Naive thymus-derived CD8-positive, alpha-beta T cell (primary cell): ENCODE data around the gene AHCYL1. TPM values are rescaled to one million over a fixed set of nuclear protein-coding genes. Genes with fewer than 3 reads are reported as not detected.
A peak's percentile ranks its signal among the peaks of the same experiment; 100 is the strongest.

ENCODE experiments used
- ATAC-seq, 2 donors: fragments of 150-1000 bp; cut with Tn5 transposase in 1 of 2; sonication (Bioruptor Pico), chemical (Tn5 transposase) in 1 of 2; 1 replicate in 1 of 2; 2 replicates in 1 of 2; pipeline ENCODE4 v1.10.0; 2021; ENCODE audit warnings: mild to moderate bottlenecking in 2 of 2, moderate library complexity in 2 of 2
- POLR2A ChIA-PET: fragments of 350-600 bp; sonication (Branson Sonifier 250); formaldehyde crosslinking; loops from one replicate; lab custom pipeline; 2021; ENCODE audit warnings: antibody characterized with exemption; lab: Charles Lee
- DNase-seq, 10 donors: peaks; one replicate each; pipeline versions ENCODE4 v3.0.0 to v3.0.0-alpha.2; 2020 to 2022
- H3K27ac Mint-ChIP-seq, 10 donors: one replicate each; pipeline ENCODE4 v1.8.0; 2020 to 2022; ENCODE audit warnings: mild to moderate bottlenecking in 10 of 10, mixed read lengths in 10 of 10, moderate library complexity in 4 of 10, inconsistent platforms in 1 of 10
- H3K27me3 Mint-ChIP-seq, 5 donors: one replicate each; pipeline ENCODE4 v1.8.0; 2021 to 2022; ENCODE audit warnings: mixed read lengths in 5 of 5
- H3K36me3 Mint-ChIP-seq, 3 donors: one replicate each; pipeline ENCODE4 v1.8.0; 2020 to 2022; ENCODE audit warnings: mixed read lengths in 3 of 3, mild to moderate bottlenecking in 2 of 3, inconsistent platforms in 1 of 3
- H3K4me1 Mint-ChIP-seq, 4 donors: one replicate each; pipeline ENCODE4 v1.8.0; 2021 to 2022; ENCODE audit warnings: mixed read lengths in 4 of 4
- H3K4me3 Mint-ChIP-seq, 10 donors: one replicate each; pipeline ENCODE4 v1.8.0; 2020 to 2022; ENCODE audit warnings: mild to moderate bottlenecking in 10 of 10, mixed read lengths in 10 of 10, moderate library complexity in 6 of 10, inconsistent platforms in 1 of 10
- H3K9me3 Mint-ChIP-seq, 9 donors: one replicate each; pipeline ENCODE4 v1.8.0; 2020 to 2022; ENCODE audit warnings: mixed read lengths in 9 of 9, mild to moderate bottlenecking in 3 of 9, inconsistent platforms in 1 of 9, moderate library complexity in 1 of 9
- polyA plus RNA-seq, 3 donors: library from polyadenylated mRNA; unstranded; fragments of 300-500 nt; fragmentation: Illumina TruSeq; gene quantifications; one replicate each; pipeline ENCODE4 v1.2.3, GENCODE V29; 2021
- total RNA-seq, 8 experiments: library from RNA in 2 of 8; stranded (reverse) in 2 of 8; gene quantifications; one replicate each; pipeline ENCODE4 v1.2.3 and lab custom pipeline; 2021 to 2026

AHCYL1 gene
- total and polyA plus RNA-seq, 5 experiments from 2014 or later: 36.8 to 38.6 (median 38.1) TPM

DNA sequence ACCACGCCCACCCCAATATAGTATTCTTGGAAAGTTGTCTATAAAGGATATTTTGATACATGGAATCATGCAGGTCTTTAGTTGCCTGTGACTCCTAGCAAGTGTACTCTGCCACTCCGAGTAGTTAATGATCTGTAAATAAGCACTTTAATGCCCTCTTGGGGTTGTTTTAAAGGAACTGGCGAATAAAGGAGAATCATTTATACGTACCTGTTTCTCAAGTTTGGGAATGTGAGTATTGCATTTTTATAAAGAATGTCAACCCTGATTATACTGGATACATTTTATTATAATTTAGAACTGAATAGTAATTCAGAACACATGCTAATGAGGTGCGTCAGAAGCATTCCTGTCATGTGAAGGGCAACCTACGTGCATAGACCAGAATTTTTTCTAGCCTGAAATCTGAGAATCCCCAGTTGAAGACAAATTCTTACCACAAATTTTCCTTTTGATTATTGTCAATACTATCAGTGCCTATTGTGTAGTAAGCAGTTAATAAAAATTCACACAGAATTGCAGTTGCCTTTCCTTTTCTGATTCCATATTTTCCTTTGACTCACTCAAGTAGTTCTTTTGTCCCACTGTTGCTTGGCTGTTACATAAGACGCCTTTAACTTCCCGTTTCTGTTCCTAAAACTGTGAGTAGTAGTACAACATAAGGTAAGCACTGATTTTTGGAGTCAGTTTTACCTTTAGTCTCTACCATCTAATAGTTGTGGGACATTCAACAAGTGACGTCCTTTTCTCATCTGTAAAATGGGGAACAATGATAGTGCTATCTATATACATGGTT is 5.1 kb downstream of the AHCYL1 start:
- Mint-ChIP-seq H3K27me3 (no peaks in the 10 kb centered on the region), H3K36me3 (peaks cover 0 to 21% (median 2%) of the 10 kb centered on the region in 3 donors), H3K27ac (no peak overlapping the region), H3K9me3 (no peaks in the 10 kb centered on the region), H3K4me1 (peaks cover 26 to 74% (median 57%) of the 10 kb centered on the region in 4 donors), H3K4me3 (no peak overlapping the region)
- POLR2A ChIA-PET: no interaction called here
- ATAC-seq: no peak
- no peak for DNase-seq

DNA sequence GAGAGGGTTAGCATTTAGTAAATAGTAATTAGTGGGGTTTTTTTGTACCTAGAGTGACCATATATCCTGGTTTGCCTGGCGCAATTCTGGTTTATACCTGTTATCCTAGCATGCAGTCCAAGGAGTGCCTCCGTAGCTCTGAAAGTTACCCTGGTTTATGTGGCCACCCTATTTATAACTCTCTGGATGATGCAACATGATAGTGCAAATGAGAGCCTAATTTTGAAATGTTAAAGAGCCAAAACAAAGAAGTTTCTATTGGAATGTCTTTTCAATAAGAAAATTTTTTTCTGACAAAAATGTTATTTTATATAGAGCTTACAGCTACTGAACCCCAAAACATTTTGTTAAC is 5.7 kb downstream of the AHCYL1 start:
- Mint-ChIP-seq H3K4me3 (no peak overlapping the region), H3K4me1 (peaks cover 24 to 70% (median 56%) of the 10 kb centered on the region in 4 donors), H3K9me3 (no peaks in the 10 kb centered on the region), H3K27ac (no peak overlapping the region), H3K36me3 (peaks cover 0 to 21% (median 2%) of the 10 kb centered on the region in 3 donors), H3K27me3 (no peaks in the 10 kb centered on the region)
- ATAC-seq: no peak
- POLR2A ChIA-PET: no interaction called here
- no peak for DNase-seq

DNA sequence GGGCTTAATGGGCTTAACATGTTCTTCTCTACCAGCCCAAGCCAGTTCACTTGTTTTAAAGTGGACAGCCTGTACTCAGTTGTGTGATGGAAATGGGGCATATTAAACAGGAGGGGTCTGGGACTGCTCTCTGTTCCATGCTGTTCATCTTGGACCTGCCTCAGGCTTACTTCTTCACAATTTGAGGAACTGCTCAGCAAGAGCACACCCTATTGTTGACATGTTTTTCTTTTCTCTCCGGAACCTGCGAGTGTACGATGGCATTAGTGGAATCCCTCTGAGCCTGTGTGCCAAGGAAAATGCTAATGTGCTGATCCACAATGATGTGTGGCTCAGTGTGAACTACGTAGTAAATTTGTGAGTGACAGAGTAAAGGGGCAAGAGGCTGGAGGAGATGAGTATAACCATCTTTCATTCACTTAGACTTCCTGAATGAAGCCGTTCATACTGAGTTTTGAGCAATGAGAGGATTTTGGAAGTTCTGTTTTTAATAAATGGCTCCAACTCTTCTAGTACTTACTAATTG is 6.9 kb downstream of the AHCYL1 start:
- POLR2A ChIA-PET: no interaction called here
- Mint-ChIP-seq H3K9me3 (no peaks in the 10 kb centered on the region), H3K27me3 (no peaks in the 10 kb centered on the region), H3K4me3 (no peak overlapping the region), H3K27ac (peak overlapping the region in 1 of 10 donors; percentile 48), H3K36me3 (peaks cover 0 to 32% (median 8%) of the 10 kb centered on the region in 3 donors), H3K4me1 (peaks cover 16 to 58% (median 46%) of the 10 kb centered on the region in 4 donors)
- ATAC-seq (no peak), DNase-seq (no peak)

DNA sequence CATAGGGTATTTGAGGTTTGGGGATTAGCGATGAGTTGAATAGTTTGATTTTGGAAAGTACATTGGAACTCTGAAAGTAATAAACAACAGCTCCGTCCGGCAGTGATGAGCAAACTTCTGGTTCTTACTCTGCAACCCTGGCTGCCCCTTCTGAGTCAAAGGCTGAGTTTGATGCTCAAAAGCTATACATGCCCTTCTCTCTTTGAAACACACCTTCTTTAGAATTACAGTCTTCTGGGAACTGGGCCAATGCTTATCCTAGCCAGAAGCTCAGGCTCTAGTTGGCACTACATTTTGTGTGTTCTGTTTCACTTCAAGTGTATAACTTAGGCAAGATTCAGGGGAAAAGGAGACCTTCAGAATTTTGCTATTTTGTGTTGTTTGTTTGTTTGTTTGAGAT is 9.3 kb downstream of the AHCYL1 start:
- H3K4me1 Mint-ChIP-seq: peaks cover 6 to 44% (median 28%) of the 10 kb centered on the region in 4 donors
- no peak for ATAC-seq
- POLR2A ChIA-PET: interaction anchor here (0.6 to 1.4 kb wide), 2 partner anchors 9 to 379 kb away, joined by 4 read pairs; partner anchors contain the start of gene AHCYL1
- no peaks in the 10 kb centered on the region for H3K9me3 Mint-ChIP-seq
- no peaks in the 10 kb centered on the region for H3K27me3 Mint-ChIP-seq
- no peak overlapping the region for H3K4me3 Mint-ChIP-seq
- H3K27ac Mint-ChIP-seq: peak overlapping the region in 1 of 10 donors; percentile 37
- no peak for DNase-seq
- peaks cover 0 to 27% (median 12%) of the 10 kb centered on the region in 3 donors for H3K36me3 Mint-ChIP-seq

DNA sequence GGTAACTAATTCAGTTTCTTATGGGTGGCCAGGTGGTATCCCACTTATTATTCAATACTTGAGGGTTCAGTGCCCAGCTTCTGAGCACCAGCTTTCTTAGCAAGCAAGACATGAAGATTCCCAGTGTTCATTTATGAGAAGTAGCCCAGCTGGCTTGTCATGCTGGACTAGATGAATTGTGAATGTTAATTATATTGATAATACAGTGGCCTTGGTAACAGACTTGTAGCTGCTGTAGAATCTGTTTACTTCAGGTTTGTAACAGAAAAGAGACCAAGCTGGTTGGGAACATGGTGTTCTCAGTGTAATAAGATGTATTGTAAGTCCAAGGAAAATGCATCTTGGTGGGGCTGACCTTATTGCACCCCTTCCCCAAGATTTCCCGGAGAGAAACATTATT is 10.1 kb downstream of the AHCYL1 start:
- Mint-ChIP-seq H3K27ac (peak overlapping the region in 1 of 10 donors; percentile 37), H3K36me3 (peaks cover 0 to 27% (median 12%) of the 10 kb centered on the region in 3 donors), H3K4me3 (no peak overlapping the region), H3K27me3 (no peaks in the 10 kb centered on the region), H3K4me1 (peaks cover 7 to 38% (median 26%) of the 10 kb centered on the region in 4 donors), H3K9me3 (no peaks in the 10 kb centered on the region)
- POLR2A ChIA-PET: interaction anchor here (1.4 kb wide), 1 partner anchor 10 kb away, joined by 4 read pairs; the partner anchor contains the start of gene AHCYL1
- ATAC-seq (no peak), DNase-seq (no peak)

DNA sequence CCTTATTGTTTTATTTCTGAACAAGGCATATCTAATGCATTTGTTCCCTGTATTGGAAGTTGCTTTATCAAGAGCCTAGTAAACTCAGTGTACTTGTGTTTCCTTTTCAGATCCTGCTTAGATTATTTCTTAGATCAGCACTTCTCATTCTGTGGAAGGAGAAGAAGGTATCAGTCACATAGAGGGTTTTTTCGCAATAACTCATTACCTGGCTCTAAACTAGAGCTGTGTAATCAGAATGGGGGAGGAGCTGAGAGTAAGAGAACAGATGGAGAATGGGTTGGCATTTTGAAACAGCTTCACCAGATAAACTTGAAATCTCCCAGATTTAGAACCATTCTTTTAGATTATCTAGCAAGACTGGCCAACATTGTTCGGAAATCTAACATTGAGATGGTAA is 11.0 kb downstream of the AHCYL1 start:
- Mint-ChIP-seq H3K4me1 (peaks cover 7 to 32% (median 20%) of the 10 kb centered on the region in 4 donors), H3K36me3 (peaks cover 0 to 21% (median 12%) of the 10 kb centered on the region in 3 donors), H3K27me3 (no peaks in the 10 kb centered on the region), H3K27ac (no peak overlapping the region), H3K9me3 (no peaks in the 10 kb centered on the region), H3K4me3 (no peak overlapping the region)
- ATAC-seq (no peak), DNase-seq (no peak)
- POLR2A ChIA-PET: no interaction called here

DNA sequence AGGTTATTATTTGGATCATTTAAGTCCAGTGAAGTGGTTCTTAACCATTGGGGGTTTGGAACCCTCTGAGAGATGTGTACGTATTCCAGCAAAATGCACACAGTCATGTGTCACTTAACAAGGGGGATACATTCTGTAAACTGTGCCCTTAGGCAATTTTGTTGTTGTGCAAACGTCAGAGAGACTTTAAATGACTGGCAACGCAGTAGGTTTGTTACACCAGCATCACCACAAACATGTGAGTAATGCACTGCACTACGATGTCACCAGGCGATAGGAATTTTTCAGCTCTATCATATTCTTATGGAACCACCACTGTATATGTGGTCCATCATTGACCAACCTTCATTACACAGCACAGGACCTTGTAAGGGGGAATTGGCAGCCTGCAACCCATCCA is 11.9 kb downstream of the AHCYL1 start:
- no peak overlapping the region for H3K4me3 Mint-ChIP-seq
- H3K4me1 Mint-ChIP-seq: peaks cover 5 to 23% (median 14%) of the 10 kb centered on the region in 4 donors
- H3K9me3 Mint-ChIP-seq: no peaks in the 10 kb centered on the region
- no peak for DNase-seq
- peaks cover 0 to 19% (median 12%) of the 10 kb centered on the region in 3 donors for H3K36me3 Mint-ChIP-seq
- POLR2A ChIA-PET: no interaction called here
- no peak overlapping the region for H3K27ac Mint-ChIP-seq
- H3K27me3 Mint-ChIP-seq: no peaks in the 10 kb centered on the region
- no peak for ATAC-seq

DNA sequence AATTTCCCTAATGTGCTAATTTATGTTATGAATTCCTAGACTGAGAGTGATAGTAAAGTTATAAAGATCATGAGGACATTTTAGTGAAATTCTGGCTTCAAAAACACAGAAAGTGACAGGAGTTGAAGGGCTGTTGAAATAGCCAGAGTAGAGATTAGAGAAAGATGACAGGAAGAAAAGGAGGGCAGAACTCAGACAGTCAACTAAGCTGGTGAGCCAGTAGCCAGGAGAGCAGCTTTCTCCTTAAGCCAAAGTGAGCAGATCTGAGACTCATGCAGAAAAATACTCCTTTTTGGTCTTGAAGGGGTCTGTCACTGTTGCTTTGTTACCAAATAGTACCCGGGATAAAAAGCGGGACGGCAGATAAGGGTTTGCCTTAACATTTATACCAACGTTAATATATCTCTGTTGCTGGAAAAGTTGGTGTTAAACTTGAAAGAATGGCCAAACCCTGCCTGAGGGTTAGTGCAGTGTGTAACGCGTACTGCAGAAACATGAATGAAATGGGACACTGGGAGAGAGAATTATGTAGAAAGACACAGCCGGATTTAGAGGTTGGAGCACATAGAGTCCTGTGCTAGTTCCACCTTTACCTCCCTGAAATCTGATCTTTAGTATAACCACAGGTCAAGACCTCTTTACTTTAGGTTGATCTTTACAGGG is 12.8 kb downstream of the AHCYL1 start:
- Mint-ChIP-seq H3K36me3 (peaks cover 0 to 19% (median 10%) of the 10 kb centered on the region in 3 donors), H3K4me1 (peaks cover 4 to 17% (median 11%) of the 10 kb centered on the region in 4 donors), H3K27ac (peak overlapping the region in 1 of 10 donors; percentile 4), H3K9me3 (no peaks in the 10 kb centered on the region), H3K4me3 (no peak overlapping the region), H3K27me3 (no peaks in the 10 kb centered on the region)
- DNase-seq (no peak), ATAC-seq (no peak)
- POLR2A ChIA-PET: no interaction called here

DNA sequence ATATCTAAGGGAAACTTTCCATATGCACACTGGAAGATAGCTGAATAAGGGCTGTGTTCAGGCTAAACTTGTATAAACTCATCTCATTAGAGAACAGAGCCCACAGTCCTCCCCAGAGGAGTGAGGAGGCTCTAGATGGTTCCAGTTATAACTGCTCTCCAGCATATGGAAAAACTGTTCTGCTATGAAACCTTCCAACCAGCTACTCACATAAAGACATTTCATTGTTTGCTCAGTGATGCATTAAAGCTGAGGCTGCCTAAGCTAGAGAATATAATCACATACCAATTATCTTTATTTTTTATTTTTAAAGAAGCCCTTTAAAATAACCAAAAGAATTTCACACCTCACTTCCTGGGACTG is 13.3 kb downstream of the AHCYL1 start:
- Mint-ChIP-seq H3K9me3 (no peaks in the 10 kb centered on the region), H3K27ac (no peak overlapping the region), H3K27me3 (no peaks in the 10 kb centered on the region), H3K36me3 (peaks cover 0 to 19% (median 10%) of the 10 kb centered on the region in 3 donors), H3K4me3 (no peak overlapping the region), H3K4me1 (peaks cover 6 to 22% (median 9%) of the 10 kb centered on the region in 4 donors)
- ATAC-seq (no peak), DNase-seq (no peak)
- POLR2A ChIA-PET: no interaction called here

DNA sequence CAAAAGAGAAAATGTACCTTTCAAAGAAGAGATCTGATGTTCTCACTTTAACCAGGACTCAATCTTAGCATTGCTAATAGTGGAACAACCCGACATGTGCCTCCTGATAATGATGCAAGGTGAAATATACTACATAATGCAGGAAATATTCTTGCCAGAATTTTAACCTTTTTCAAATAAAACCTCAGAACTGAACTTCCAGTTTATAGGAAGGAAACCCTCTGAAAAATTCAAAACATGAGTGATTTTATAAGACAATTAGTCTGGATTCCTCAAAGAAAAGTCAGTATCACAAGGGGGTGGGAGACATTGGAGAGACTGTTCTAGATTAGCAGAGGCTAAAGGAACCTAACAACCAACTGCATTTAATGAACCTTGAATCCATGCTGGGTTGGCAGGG is 18.1 kb downstream of the AHCYL1 start:
- no peak overlapping the region for H3K4me3 Mint-ChIP-seq
- peak overlapping the region in 1 of 10 donors; percentile 47 for H3K27ac Mint-ChIP-seq
- ATAC-seq: no peak
- H3K36me3 Mint-ChIP-seq: peaks cover 0 to 3% (median 0%) of the 10 kb centered on the region in 3 donors
- H3K27me3 Mint-ChIP-seq: no peaks in the 10 kb centered on the region
- POLR2A ChIA-PET: no interaction called here
- no peaks in the 10 kb centered on the region for H3K9me3 Mint-ChIP-seq
- peaks cover 18 to 37% (median 31%) of the 10 kb centered on the region in 4 donors for H3K4me1 Mint-ChIP-seq
- DNase-seq: no peak

DNA sequence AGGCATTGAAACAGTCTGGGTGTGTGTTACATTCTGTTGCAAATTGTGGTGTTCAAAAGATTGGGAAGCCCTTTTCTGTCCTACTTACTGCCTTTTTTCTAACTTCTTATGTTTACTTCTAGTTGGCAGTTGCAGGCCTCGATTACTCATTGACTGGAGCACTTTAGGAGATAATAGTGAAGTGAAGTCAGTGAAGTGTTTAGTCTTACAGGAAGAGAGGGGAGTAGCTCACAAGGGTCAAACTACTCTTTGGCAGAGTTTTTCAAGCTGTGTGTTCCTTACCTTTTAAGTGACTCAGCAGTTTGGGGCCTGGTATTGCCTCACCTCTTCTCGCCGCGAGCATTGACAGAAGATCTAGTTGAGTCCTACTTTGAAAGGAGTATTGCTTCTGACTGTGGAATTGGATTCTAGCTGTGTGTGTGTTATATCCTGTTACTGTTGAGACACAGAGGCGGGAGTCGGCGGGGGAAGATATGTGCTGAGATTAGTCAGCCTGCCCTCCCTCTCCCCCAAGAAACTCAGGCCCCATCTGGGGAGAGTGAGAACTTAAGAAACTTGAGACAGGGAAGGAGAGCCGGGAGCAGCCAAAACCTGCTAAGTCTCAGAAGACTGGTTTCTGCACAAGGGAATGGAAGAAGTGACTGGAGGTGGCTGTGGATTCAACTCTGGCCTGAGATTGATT is 19.3 kb downstream of the AHCYL1 start:
- POLR2A ChIA-PET: interaction anchor here (0.6 to 1.0 kb wide), 2 partner anchors 19 to 877 kb away, joined by 3 read pairs; no protein-coding TSS in a partner anchor

DNA sequence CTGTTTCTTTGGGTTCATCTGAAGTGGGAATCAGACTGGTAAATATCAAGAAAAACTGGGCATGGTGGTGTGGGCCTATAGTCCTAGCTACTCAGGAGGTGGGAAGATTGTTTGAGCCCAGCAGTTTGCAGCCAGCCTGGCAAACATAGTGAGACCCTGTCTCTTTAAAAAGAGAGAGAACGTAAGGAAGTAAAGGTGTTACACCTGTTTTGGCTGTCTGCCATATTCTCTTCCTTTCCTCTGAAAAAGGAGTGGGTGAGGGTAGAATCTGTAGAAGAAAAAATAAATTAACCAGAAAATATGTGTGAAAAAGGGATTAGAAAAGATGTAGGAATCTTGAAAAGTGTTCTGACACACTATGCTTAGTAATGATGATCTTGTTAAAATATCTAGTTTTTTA is 20.0 kb downstream of the AHCYL1 start:
- peaks cover 0 to 14% (median 0%) of the 10 kb centered on the region in 3 donors for H3K36me3 Mint-ChIP-seq
- peaks cover 16 to 36% (median 30%) of the 10 kb centered on the region in 4 donors for H3K4me1 Mint-ChIP-seq
- H3K9me3 Mint-ChIP-seq: no peaks in the 10 kb centered on the region
- H3K4me3 Mint-ChIP-seq: peak overlapping the region in 7 of 10 donors; percentile 5 to 64 (median 41)
- peak overlapping the region in 5 of 10 donors; percentile 29 to 73 (median 60) for H3K27ac Mint-ChIP-seq
- ATAC-seq: no peak
- DNase-seq: peak in 2 of 10 donors; percentile 18 to 21
- POLR2A ChIA-PET: interaction anchor here (1.0 kb wide), 1 partner anchor 19 kb away, joined by 3 read pairs; no protein-coding TSS in a partner anchor
- H3K27me3 Mint-ChIP-seq: no peaks in the 10 kb centered on the region

More for the DNA sequence above, 19.3 kb downstream of the AHCYL1 start:
- Mint-ChIP-seq H3K4me1 (peaks cover 18 to 36% (median 30%) of the 10 kb centered on the region in 4 donors), H3K9me3 (no peaks in the 10 kb centered on the region), H3K27me3 (no peaks in the 10 kb centered on the region), H3K4me3 (peak overlapping the region in 7 of 10 donors; percentile 30 to 64 (median 42)), H3K36me3 (peaks cover 0 to 7% (median 0%) of the 10 kb centered on the region in 3 donors), H3K27ac (peak overlapping the region in 8 of 10 donors; percentile 23 to 73 (median 54))
- DNase-seq (no peak), ATAC-seq (peak; percentile 17 to 42)
